ENCODE results near the gene ANTXRL.
"Not testable (repeated sequence)": the region's sequence is repeated elsewhere in the genome, so short reads cannot be mapped to it uniquely, and the experiment has no call there.

The ANTXRL gene

DNA sequence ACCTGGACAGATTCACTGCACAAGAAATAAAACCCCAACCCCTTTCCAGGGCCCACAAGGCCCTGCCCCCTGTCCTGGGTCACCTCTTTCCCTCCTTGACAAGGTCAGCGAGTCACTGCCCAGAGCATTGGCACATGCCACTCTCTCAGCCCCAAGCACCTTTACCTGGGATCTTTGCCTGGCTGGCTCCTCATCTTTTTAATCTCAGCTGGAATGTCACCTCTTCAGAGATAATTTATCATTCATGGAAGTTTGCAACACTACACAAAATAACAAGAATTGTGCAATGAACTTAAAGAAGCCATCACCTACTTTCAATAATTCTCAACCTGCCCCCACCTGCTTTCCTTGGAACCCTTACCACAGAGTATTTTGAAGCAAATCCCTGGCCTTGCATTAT, 19.2 kb downstream of the ANTXRL start:
- Histone ChIP-seq H3K4me3 (ENCODE audit: low read depth, low read length) (no peak overlapping the region), H3K27ac (ENCODE audit: low read depth, low read length) (no peak overlapping the region), H3K27me3 (ENCODE audit: control insufficient read depth, insufficient read depth, low read length) (no peaks in the 10 kb centered on the region), H3K4me1 (ENCODE audit: control insufficient read depth, insufficient read depth, low read length) (no peaks in the 10 kb centered on the region), H3K36me3 (ENCODE audit: control insufficient read depth, insufficient read depth, low read length) (no peaks in the 10 kb centered on the region), H3K9ac (ENCODE audit: low read depth, low read length) (no peak overlapping the region), H3K9me3 (ENCODE audit: control insufficient read depth, insufficient read depth, low read length) (no peaks in the 10 kb centered on the region)

GRCh38 chr10:46306516-46307184, 19.9 kb downstream of the ANTXRL start:
- no peak overlapping the region for H3K9ac ChIP-seq (ENCODE audit: low read depth, low read length)
- no peaks in the 10 kb centered on the region for H3K9me3 ChIP-seq (ENCODE audit: control insufficient read depth, insufficient read depth, low read length)
- H3K27ac ChIP-seq (ENCODE audit: low read depth, low read length), result no peak overlapping the region
- no peak overlapping the region for H3K4me3 ChIP-seq (ENCODE audit: low read depth, low read length)
- no peaks in the 10 kb centered on the region for H3K4me1 ChIP-seq (ENCODE audit: control insufficient read depth, insufficient read depth, low read length)
- H3K27me3 ChIP-seq (ENCODE audit: control insufficient read depth, insufficient read depth, low read length), result no peaks in the 10 kb centered on the region
- H3K36me3 ChIP-seq (ENCODE audit: control insufficient read depth, insufficient read depth, low read length), result no peaks in the 10 kb centered on the region

GRCh38 chr10:46307281-46308112, 20.7 kb downstream of the ANTXRL start:
- Histone ChIP-seq H3K36me3 (ENCODE audit: control insufficient read depth, insufficient read depth, low read length) (no peaks in the 10 kb centered on the region), H3K9me3 (ENCODE audit: control insufficient read depth, insufficient read depth, low read length) (no peaks in the 10 kb centered on the region), H3K27ac (ENCODE audit: low read depth, low read length) (no peak overlapping the region), H3K4me1 (ENCODE audit: control insufficient read depth, insufficient read depth, low read length) (no peaks in the 10 kb centered on the region), H3K27me3 (ENCODE audit: control insufficient read depth, insufficient read depth, low read length) (no peaks in the 10 kb centered on the region), H3K9ac (ENCODE audit: low read depth, low read length) (no peak overlapping the region), H3K4me3 (ENCODE audit: low read depth, low read length) (no peak overlapping the region)

GRCh38 chr10:46308113-46308415, 21.3 kb downstream of the ANTXRL start:
- Histone ChIP-seq H3K27me3 (ENCODE audit: control insufficient read depth, insufficient read depth, low read length) (no peaks in the 10 kb centered on the region), H3K36me3 (ENCODE audit: control insufficient read depth, insufficient read depth, low read length) (no peaks in the 10 kb centered on the region), H3K27ac (ENCODE audit: low read depth, low read length) (no peak overlapping the region), H3K9ac (ENCODE audit: low read depth, low read length) (no peak overlapping the region), H3K4me3 (ENCODE audit: low read depth, low read length) (no peak overlapping the region), H3K4me1 (ENCODE audit: control insufficient read depth, insufficient read depth, low read length) (no peaks in the 10 kb centered on the region), H3K9me3 (ENCODE audit: control insufficient read depth, insufficient read depth, low read length) (no peaks in the 10 kb centered on the region)

DNA sequence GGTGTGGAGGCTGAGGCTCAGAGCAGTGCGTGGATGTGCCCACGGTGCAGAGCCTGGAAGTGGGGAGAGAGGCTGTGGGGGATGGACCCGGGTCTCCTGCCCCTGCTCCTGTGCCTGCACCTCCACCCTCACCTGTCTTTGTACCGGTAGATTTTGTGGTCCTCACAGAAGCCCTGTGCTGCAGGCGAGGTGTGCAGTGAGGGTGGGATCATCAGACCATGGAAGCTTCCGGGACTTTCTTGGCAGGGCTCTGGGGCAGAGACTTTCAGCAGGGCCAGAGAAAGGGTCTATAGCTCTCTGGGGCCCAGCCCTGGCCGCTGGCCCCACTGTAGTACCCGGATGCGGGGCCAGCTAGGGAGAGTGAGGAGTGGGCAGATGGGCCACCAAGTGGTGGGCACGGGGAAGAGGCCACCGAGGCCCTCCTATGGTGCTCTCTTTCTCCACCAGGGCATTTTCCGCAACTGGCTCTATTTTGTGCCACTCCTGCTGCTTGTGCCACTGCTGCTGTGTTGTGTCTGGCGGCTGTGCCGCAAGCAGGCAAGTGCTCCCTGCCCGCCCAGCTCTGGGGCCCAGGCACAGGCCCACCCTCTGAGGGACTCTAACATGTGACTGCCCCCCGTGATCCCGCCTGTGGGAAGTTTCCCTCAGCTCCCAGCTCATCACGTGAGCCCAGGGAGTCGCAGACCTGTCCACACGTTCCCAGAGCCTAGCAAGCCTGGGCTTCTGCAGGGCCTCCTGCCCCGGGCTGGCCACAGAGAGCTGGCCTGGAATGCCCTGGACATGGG, 22.1 kb downstream of the ANTXRL start:
- no peak overlapping the region for H3K9ac ChIP-seq (ENCODE audit: low read depth, low read length)
- H3K27ac ChIP-seq (ENCODE audit: low read depth, low read length), result no peak overlapping the region
- no peaks in the 10 kb centered on the region for H3K4me1 ChIP-seq (ENCODE audit: control insufficient read depth, insufficient read depth, low read length)
- no peak overlapping the region for H3K4me3 ChIP-seq (ENCODE audit: low read depth, low read length)
- H3K27me3 ChIP-seq (ENCODE audit: control insufficient read depth, insufficient read depth, low read length), result no peaks in the 10 kb centered on the region
- H3K9me3 ChIP-seq (ENCODE audit: control insufficient read depth, insufficient read depth, low read length), result no peaks in the 10 kb centered on the region
- no peaks in the 10 kb centered on the region for H3K36me3 ChIP-seq (ENCODE audit: control insufficient read depth, insufficient read depth, low read length)

DNA sequence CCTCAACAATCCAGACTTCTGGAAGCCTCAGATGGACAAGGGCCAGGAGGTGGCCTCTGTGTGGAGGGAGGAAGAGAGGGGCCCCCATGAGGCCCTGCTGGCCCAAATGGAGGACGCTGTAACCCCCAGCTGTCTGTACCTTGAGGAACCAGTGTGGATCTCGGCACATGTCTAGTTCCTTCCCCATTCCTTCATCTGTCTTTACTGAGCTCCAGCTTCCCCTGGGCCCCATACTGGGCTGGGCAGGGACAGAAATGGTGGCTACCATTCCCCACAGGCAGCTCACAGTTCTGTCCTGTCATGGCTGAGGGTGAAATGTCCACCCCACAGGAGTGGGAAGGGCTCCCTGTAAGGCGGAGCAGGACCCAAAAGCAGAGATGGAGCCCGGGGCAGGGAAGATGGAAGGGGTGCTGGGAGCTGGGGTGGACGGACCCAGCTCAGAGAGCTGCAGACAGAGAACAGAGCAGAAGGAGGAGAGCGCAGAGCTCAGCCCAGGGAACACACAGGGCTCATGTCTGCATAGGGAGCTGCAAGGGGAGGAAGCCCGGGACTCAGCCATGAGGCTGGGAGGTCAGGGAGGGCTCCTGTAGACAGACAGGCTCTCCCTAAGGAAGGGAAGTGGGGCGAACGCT, 22.8 kb downstream of the ANTXRL start:
- no peaks in the 10 kb centered on the region for H3K36me3 ChIP-seq (ENCODE audit: control insufficient read depth, insufficient read depth, low read length)
- no peak overlapping the region for H3K4me3 ChIP-seq (ENCODE audit: low read depth, low read length)
- no peak overlapping the region for H3K27ac ChIP-seq (ENCODE audit: low read depth, low read length)
- H3K4me1 ChIP-seq (ENCODE audit: control insufficient read depth, insufficient read depth, low read length), result no peaks in the 10 kb centered on the region
- H3K9me3 ChIP-seq (ENCODE audit: control insufficient read depth, insufficient read depth, low read length), result no peaks in the 10 kb centered on the region
- no peaks in the 10 kb centered on the region for H3K27me3 ChIP-seq (ENCODE audit: control insufficient read depth, insufficient read depth, low read length)
- no peak overlapping the region for H3K9ac ChIP-seq (ENCODE audit: low read depth, low read length)

DNA sequence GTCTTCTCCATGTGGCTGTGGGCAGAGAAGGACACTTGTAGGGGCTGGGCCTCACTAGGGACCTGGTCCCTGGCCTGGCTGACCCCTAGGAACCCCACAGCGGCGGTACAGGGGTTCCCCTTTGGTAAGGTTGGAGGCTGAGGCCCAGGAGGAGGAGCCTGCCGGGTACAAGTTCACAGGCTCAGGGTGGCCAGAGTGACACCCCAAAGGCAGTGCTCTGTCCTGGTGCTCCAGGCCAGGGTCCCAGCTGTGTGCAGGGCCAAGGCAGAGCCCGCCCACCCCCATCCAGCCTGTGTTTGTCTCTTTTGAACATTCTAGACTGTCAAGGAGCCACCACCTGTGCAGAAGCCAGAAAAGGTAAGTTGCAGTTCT, 23.3 kb downstream of the ANTXRL start:
- Histone ChIP-seq H3K36me3 (ENCODE audit: control insufficient read depth, insufficient read depth, low read length) (no peaks in the 10 kb centered on the region), H3K4me3 (ENCODE audit: low read depth, low read length) (no peak overlapping the region), H3K27ac (ENCODE audit: low read depth, low read length) (no peak overlapping the region), H3K27me3 (ENCODE audit: control insufficient read depth, insufficient read depth, low read length) (no peaks in the 10 kb centered on the region), H3K9ac (ENCODE audit: low read depth, low read length) (no peak overlapping the region), H3K9me3 (ENCODE audit: control insufficient read depth, insufficient read depth, low read length) (no peaks in the 10 kb centered on the region), H3K4me1 (ENCODE audit: control insufficient read depth, insufficient read depth, low read length) (no peaks in the 10 kb centered on the region)

DNA sequence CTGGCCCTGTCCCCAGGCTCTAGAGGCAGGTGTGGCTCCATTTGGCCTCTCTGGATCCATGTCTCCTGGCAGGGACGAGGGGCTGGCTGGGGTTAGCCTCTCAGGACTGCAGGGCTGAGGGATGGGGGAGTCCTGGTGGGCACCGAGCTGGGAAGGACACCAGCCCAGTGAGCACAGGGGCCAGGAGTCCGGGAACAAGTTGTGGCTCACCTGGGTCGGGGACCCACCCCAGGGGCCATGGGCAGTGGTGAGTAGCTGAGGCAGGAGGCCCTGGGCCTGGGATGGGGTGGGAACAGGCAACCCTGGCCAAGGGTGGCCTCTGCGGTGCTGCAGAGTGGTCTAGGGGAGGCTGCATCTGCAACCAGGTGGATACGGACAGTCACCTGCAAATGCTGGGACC, 24.1 kb downstream of the ANTXRL start:
- H3K27me3 ChIP-seq (ENCODE audit: control insufficient read depth, insufficient read depth, low read length), result no peaks in the 10 kb centered on the region
- no peak overlapping the region for H3K4me3 ChIP-seq (ENCODE audit: low read depth, low read length)
- no peaks in the 10 kb centered on the region for H3K36me3 ChIP-seq (ENCODE audit: control insufficient read depth, insufficient read depth, low read length)
- no peaks in the 10 kb centered on the region for H3K4me1 ChIP-seq (ENCODE audit: control insufficient read depth, insufficient read depth, low read length)
- no peak overlapping the region for H3K9ac ChIP-seq (ENCODE audit: low read depth, low read length)
- H3K9me3 ChIP-seq (ENCODE audit: control insufficient read depth, insufficient read depth, low read length), result no peaks in the 10 kb centered on the region
- H3K27ac ChIP-seq (ENCODE audit: low read depth, low read length), result no peak overlapping the region

GRCh38 chr10:46311501-46311951, 24.7 kb downstream of the ANTXRL start:
- no peaks in the 10 kb centered on the region for H3K27me3 ChIP-seq (ENCODE audit: control insufficient read depth, insufficient read depth, low read length)
- no peak overlapping the region for H3K4me3 ChIP-seq (ENCODE audit: low read depth, low read length)
- no peak overlapping the region for H3K9ac ChIP-seq (ENCODE audit: low read depth, low read length)
- no peak overlapping the region for H3K27ac ChIP-seq (ENCODE audit: low read depth, low read length)
- no peaks in the 10 kb centered on the region for H3K9me3 ChIP-seq (ENCODE audit: control insufficient read depth, insufficient read depth, low read length)
- H3K36me3 ChIP-seq (ENCODE audit: control insufficient read depth, insufficient read depth, low read length), result no peaks in the 10 kb centered on the region
- H3K4me1 ChIP-seq (ENCODE audit: control insufficient read depth, insufficient read depth, low read length), result no peaks in the 10 kb centered on the region

DNA sequence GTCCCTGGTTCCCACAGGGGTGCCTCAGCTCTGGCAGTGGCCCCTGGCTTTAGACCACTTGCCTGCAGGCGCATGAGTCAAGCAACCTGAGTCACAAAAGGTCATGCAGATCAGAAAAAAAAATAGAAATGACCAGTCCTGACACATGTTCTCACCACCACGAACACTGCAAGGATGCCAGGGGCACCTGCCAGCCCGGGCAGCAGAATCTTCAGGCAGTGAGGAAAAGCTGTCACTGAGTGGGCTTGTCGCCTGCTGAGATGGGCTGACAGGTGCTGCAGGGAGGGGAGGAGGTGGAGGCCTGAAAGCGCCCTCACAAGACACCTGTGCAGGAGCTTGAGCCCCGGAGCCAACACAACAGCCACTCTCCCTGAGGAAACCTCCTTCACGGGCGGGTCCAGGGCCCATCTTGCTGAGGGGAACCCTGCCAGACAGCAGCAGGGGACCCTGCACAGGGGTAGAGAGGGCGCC, 25.2 kb downstream of the ANTXRL start:
- H3K9me3 ChIP-seq (ENCODE audit: control insufficient read depth, insufficient read depth, low read length); H3K9ac ChIP-seq (ENCODE audit: low read depth, low read length); H3K27ac ChIP-seq (ENCODE audit: low read depth, low read length); H3K4me1 ChIP-seq (ENCODE audit: control insufficient read depth, insufficient read depth, low read length); H3K27me3 ChIP-seq (ENCODE audit: control insufficient read depth, insufficient read depth, low read length); H3K36me3 ChIP-seq (ENCODE audit: control insufficient read depth, insufficient read depth, low read length); H3K4me3 ChIP-seq (ENCODE audit: low read depth, low read length): not testable (repeated sequence)

Data from HUES48 (cell line).